Stromal cell of bone marrow (primary cell): ENCODE measurements around the gene IDH3G.

ENCODE experiments used
- DNase-seq: peaks from one replicate; pipeline ENCODE4 v3.0.0-alpha.2; 2012; ENCODE audit warnings: low read depth

Gene IDH3G

DNA sequence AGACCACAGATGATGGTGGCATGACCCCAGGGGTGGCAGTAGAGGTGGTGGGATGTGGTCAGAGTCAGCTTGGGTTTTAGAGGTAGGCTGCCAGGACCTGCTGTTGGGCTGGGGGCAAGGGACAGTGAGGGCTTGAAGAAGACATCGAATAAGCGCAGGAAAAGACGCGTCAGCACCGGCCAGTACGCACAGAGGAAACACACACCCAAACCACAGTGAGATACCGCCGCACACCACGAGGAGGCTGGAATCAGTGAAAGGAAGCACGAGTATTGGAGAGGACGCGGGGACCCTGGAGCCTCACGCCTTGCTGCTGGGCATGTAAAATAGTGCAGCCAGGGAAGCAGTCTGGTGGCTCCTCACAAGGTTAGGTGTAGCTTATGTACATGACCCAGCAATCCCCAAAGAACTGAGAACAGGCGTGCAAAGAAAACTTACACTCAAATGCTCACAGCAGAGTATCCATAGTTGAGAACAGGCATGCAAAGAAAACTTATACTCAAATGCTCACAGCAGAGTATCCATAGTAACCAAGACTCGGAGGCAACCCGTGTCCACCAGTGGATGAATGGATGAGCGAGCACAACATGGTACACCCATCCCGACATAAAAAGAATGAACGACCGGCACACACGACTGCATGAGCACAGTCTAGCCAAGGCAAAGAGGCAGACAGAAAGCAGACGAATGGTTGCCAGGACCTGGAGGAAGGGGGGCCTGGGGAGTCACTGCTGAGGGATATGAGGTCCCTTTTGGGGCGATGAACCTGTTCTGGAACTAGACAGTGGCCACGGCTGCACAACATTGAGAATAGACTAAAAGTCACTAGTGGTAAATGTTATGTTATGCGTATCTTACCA lies 22.9 kb upstream of the IDH3G start:
- DNase-seq, result no peak

DNA sequence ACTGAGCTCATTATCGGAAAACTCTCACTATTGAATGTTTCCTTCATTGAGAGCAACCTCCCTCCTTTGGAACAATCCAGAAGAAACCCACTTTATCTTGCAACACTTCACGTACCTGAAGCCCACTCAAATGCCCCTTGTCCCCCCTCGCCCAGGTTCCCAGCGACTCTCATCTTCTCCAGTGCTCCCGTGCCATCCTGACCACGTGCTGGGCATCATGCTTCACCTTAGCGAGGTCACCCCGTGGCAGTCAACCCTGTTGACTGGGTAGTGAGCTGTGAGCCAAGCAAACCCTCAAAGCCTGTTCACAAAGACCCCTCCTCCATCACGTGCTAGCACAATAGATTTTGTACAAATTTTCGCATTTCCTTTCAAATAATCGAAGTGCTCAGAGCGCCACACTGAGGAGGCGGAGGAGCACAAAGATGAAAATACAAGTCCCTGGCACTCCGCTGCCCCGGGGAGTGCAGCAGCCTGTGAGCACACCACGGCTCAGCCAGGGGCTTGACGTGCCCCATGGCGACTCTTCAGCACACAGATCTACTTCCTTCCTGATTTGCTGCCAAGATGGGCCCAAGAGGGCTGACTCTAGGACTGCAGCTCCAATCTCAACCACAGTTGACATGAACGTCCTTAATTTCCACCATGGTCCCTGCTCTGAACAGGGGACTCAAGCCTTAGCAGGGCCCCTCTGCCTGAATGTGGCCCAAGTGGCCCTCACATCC lies 20.6 kb upstream of the IDH3G start:
- DNase-seq, result no peak

DNA sequence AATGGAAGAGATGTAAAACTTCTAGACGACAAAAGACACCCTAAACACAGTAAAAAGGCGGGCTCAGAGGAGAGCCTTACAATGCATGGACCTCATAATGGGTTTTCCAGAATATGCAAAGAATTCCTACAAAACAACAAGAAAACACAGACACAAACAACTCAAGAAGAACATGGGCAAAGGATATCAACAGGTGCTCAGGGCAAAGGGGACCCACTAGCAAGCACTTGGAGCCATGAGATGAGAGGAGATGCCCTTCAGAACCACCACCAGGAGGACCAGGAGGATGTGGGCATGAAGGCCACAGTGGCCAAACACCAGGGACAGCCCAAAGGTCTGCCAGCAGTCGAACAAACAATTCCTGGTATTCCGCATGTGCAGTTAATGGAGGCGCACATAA lies 19.0 kb upstream of the IDH3G start:
- no peak for DNase-seq

DNA sequence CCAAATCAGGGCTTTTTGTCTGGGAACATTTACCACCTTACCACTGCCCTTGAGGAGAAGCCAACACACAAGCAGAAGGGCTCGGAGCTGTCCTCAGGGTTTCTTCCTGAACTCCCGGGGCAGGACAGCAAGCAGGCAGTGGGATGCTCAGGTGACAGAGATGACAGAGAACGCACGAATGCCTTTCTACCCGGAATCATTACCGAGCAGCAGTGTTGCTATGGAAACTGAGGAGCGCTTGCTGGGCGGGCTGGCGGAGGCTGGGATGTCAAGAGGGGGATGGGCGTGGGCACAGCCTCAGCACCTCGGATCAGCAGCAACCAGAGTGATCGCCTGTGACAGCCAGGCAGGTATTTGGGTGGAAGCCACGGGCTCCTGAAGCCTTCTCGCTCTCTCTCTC lies 18.0 kb upstream of the IDH3G start:
- no peak for DNase-seq

DNA sequence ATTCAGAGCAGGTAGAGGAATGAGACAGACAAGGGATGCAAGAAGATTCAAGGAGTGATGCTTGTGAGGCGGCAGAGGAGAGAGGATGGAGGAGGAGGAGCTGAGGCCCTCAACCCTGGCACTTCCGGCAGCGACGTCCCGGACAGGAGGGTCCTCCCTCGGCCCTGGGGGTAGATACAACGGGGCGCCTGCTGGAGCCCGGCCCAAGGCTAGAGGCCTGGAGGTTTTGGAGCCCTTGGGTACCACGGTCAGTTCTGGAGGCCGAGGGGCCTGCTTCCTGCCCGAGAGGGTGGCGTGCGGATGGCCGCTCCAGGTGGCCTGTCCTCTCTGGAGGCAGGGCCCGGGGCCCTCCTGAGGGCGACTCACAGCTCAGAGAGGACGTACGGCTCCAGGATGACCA lies 13.8 kb upstream of the IDH3G start:
- no peak for DNase-seq

DNA sequence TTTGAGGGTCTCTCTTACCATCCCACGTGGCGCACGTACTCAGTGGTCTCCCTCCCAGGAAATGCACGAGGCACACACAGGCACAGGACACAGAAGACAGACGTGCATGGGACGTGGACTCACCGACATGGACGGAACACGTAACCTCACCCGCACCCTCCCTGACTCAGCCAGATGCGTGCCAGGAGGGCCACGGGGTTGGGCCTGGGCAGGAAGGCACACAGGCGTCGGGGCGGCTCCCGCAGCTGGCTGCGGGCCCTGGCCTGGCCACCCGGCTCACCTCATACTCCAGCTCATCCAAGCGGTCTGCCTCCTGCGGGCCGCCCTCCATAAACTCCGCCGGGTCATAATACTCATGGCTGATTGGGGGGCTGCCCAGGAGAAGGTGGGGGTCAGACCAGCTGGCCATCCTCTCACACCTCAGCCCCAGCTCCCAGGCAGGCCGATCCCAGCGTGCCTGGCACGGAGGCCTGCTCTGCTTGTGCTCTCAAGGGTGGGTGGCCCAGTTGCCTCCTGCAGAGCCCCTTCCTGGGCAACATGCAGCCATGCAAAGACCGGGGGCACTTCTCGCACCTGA lies 12.9 kb upstream of the IDH3G start:
- DNase-seq, result no peak

DNA sequence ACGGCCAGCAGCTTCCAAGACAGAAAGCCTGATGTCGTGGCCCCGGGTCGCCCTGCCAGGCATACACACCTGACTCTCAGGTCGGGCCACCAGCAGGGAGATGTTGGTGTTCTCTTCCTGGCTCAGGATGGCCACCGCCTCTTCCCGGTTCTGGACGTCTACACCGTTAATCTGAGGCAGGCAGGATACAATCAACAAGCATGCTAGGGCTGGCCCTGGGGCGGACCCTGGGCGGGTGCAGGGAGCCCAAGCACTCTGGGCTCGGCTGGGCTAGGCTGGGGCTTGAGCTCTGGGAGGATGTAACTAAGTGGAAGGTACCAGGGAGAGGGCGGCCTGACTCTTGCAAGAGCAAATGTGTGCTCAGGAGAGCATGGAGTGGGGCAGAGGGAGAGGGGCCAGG lies 11.3 kb upstream of the IDH3G start:
- DNase-seq, result no peak

DNA sequence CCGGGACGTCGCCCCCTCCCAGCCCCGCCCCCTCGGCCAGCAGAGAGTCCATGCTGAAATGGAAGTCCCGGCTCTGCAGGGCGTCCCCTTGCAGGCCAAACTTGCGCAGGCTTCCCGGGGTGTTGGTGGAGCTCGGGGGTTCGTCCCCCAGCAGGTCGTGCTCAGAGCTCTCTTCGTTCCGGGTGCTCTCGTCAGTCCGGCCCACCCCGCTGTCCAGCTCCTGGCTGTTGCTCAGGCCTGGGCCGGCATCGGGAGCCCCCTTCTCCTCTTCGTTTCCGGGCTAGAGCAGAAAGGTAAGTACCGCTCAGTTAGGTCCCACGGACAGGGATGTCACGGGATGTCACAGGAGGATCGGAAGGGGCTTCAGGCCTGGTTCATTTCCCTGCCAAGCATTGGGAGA lies 10.4 kb upstream of the IDH3G start:
- no peak for DNase-seq

DNA sequence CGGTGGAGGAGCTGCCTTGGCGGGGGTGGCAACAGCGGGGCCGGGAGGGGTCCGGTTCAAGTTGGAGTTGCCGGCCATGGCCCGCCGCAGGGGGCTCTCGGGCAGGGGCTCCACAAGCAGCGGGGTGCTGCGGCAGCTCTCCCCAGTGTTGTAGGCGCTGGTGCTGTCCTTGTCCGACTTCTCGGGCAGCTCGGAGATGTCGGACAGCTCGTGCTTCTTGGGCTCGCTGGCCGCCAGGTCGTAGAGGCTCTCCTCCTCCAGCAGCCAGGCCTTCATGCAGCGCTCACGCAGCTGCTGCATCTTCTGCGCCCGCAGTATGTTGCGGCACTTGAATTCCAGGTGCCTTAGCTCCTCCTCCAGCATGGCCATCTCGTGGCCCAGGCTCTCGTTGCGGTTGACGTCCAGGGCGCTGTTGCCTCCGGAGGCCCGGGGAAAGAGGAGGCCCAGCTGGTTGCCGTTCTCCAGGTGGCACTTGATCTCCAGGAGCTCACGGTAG lies 10.0 kb upstream of the IDH3G start:
- no peak for DNase-seq

DNA sequence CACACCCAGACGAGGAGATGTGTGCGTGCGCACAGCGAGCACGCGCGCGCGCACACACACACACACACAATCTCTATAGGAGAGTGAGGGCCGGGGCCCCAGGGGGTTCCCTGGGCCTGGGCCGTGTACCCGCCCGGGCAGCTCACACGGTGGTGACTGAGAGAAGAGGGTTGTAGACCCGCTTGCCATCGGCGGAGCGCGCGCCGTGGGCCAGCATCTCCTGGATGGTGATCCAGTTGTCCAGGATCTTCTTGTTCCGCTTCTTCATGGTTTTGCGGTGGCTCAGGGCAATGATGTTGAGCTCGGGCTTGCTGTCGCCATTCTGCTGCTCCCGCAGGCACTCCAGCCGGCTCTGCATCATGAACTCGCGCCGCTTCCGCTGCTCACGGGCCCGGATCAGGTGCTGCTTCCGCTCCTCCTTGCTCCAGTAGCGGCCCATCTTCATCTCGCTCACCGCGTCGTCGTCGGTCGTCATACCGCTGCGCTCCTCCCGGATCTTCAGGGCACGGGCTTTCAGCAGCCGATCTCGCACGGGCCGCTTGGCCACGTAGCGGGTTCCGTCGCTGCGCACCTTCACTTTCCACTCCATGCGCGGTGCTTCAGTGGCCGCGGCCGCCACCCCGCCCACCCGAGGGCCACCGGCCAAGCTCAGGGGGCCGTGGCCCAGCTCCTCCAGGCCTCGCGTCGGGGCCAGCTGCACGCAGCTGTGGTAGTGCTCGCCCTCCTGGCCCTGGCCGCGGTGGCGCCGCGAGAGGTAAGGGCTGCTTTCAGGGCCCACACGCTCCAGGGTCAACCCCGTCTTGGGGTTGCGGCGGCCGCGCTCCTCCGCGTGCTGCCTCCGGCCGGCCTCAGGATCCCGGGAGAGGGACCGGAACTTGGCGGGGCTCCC lies 9.3 kb upstream of the IDH3G start:
- DNase-seq, result no peak

DNA sequence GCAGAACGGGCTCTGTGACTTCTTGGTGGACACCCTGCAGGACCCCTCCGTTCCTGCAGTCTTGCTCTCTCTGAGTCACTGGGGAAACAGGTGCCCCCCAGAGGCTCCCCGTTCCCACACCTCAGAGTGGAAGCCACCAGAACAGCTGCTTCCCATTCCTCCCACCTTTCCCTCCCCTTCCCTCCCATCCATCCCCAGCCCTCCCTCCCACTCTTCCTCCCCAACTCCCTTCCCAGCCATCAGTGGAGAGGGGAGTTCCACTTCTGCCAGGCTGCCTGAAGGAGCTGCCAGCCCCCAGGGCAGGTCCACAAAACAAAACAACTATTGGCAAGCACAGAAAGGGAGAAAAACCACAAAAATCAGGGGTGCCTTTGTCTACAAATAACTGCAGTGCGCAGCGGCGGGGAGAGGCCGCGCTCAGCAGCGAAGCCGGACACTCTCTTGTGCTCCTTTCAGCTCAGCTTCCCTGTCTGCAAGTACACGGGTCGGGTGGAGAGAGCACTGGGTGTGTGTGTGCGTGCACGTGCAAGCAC lies 8.4 kb upstream of the IDH3G start:
- no peak for DNase-seq

DNA sequence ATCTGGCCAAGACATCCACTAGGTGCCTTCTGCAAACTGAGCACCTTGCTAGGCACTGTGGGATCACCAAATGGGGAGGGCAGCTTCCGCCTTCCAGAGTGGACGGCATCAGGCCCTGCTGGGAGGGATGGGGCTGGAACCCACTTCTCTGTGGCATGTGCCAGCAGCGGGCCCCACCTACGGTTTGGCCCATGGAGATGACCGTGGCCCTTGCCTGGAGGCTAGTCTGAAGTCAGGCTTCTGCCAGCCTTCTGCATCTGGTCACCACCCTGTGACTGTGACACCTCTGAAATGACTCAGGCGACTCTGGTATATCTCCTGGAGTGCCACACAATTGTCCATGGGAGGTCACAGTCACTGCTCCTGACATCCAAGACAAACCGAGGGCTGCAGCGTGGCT lies 7.5 kb upstream of the IDH3G start:
- no peak for DNase-seq

DNA sequence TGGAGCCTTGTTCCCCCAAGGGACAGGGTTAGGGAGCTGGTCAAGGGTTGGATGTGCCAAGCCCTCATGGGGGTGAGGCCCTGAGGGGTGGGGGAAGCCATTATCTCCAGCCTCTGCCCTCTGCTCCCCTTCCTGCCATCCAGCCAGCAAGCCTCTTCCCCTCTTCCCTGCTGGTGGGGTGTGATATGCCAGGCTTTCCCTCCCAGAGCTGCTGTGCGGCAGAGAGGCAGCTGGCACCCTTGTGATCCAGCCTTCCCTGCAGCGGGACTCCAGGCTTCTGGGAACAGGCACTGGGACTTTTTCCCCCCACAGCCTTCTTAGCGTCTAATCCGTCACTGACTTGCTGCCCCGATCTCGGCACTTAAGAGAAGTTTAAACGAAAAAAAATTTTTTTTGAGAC lies 6.6 kb upstream of the IDH3G start:
- no peak for DNase-seq

DNA sequence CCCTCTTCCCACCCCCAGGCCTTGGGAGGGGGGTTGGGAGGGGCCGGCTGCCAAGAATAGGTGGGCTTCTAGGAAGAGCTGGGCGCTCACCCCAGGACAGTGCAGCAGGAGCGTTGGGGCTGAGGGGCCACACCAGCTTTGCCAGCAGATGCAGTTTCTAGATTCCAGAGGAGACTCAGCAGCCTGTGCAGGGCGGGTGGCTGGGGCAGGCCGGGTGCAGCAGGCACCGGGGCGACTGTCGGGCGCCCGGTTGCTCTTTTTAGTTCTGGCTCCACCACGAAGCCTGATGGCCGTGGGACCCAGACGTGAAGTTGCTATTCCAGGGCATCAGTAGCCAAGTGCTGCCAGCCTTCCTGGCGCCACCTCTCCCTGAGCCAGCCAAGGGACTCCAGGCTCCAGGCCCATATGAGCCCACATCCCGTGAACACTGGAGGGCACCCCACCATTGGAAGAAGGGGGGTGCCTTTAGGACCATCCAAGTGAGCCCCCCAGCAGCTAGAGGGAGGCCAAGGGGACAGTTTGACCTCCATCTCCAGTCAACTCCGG lies 6.1 kb upstream of the IDH3G start:
- no peak for DNase-seq

DNA sequence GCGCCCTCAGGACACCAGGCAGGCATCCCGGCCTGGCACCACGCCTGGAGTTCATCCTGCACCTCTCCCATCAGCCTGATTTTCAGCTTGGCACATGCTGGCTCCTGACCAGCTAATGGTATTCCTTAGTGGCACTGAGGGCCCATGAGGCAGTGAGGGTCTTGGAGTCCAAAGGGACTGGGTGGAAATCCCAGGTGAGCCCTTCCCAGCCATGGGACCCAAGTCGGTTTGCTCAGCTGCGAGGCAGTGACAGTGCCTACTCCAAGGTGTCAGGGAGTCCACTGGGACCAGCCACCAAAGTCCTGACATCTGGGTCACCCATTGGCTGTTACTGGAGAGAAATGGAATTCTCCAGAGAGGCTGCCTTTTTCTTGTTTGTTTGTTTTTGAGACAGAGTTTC lies 5.2 kb upstream of the IDH3G start:
- no peak for DNase-seq

DNA sequence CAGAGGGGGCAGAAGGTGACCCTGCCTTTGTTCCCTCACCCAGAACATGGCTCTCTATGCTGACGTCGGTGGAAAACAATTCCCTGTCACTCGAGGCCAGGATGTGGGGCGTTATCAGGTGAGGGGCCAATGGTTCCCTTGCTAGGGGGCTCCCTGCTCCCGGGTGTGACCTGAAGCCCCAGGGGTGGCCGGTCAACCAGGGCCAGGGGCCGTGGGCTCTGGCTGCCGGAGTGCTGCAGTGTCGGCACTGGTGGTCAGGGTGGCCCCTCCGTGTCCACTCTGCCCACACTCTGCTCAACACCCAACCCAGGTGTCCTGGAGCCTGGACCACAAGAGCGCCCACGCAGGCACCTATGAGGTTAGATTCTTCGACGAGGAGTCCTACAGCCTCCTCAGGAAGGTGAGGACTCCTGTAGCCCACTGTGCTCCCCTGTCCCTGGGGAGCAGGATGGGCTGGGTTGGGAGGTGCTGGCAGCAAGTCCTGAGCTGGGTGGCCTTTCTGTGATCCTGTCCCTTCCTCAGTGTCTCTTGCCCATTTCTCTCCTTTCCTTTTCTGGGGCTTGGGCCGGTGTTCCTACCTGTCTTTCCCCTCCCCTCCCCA lies 3.3 kb upstream of the IDH3G start:
- DNase-seq, result no peak

DNA sequence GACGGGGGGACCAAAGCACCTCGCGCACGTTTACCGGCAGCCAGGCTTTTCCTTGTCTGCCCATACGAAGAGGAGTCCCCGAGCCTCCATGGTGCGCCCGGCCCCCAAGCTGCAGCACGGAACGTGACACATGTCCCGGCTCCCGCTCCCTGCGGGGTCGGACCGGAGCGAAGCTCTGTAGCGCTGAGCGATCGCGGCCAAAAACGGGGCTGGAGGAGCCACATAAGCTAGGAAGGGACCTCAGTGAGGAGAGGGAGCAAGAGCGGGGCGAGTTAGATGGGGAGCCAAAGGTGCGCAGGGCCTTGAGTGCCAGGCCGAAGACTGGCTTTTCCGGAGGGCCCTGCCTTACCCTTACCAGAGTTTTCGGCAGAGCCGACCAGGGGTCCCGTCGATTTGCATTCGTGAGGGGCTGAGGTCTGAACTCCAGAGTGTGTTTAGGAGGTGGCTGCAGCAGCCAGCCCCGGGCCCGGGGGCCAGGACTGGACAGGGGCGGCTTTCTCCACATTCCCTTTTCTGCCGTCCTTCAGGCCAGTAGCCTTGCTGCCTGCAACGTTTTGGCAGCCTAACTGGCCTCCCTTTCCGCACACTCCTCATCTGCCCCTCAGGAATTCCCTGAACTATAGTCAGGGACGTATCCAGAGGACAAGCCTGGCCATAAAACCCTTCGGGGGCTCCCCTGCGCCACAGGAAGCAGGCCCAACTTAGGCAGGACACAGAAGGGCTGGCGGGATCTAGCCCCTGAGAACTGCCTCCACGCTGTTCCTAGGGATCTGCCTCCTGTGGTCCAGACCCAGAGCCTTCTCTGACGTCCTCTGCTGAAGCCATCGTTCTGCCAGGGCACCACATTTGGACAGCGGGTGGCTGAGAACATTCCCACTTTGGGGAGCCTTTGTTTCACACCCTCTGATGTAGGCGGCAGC lies 982 bp upstream of the IDH3G start:
- no peak for DNase-seq

DNA sequence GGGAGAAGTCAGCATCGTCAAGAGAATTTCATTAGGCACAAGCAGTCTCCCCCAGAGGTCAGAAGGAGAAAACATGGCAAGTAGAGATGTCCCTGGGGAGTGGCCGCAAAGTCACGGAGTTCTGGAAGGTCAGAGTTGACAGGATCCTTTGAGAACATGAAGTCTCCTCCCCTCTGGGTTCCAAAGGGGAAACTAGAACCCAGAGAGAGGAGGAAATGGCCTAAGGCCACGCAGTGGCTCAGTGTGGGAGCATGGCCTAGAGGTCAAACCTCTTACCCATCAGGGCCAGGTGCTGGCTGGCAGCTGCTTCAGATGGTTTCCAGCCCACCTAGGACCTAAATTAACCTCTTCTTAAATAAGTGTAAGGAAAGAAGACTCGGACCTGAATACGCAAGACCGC lies 884 bp downstream of the IDH3G start:
- DNase-seq, result no peak

DNA sequence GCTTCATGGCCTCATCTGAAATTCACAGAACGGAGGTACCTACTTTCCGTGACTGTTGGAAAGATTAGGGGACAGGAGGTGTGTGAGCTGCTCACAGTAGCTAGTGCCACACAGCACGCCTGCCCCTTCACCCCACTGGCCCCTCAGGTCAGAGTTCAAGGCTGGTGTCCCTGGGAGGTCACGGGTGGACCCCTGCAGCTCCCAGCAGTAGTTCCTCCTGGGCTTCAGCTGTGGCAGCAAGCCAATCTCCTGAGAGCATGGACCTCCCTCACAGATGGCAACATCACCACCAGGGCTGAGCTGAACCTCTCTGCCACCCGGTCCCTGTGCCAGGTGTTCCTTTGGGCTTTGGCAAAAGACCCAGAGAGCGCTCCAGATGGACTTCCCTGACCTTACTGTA lies 1.8 kb downstream of the IDH3G start:
- DNase-seq, result no peak
